Neural cell (in vitro differentiated cells): ENCODE measurements around the gene PRLH.

Source experiments
- TAF1 ChIP-seq: IDR thresholded peaks from 2 replicates; pipeline ENCODE4 v1.6.1; 2012; ENCODE audit warnings: low read depth
- TF ChIP-seq, protein P1 (sequence below): IDR thresholded peaks from 2 replicates; pipeline ENCODE4 v1.6.1; 2012; ENCODE audit warnings: borderline replicate concordance
- TF ChIP-seq, protein P2 (sequence below): fragments of 450-650 bp; IDR thresholded peaks from 2 replicates; pipeline ENCODE4 v1.5.1; 2014; ENCODE audit warnings: antibody characterized with exemption, mild to moderate bottlenecking, moderate library complexity; ENCODE audit not compliant: poor library complexity, severe bottlenecking

DNA sequence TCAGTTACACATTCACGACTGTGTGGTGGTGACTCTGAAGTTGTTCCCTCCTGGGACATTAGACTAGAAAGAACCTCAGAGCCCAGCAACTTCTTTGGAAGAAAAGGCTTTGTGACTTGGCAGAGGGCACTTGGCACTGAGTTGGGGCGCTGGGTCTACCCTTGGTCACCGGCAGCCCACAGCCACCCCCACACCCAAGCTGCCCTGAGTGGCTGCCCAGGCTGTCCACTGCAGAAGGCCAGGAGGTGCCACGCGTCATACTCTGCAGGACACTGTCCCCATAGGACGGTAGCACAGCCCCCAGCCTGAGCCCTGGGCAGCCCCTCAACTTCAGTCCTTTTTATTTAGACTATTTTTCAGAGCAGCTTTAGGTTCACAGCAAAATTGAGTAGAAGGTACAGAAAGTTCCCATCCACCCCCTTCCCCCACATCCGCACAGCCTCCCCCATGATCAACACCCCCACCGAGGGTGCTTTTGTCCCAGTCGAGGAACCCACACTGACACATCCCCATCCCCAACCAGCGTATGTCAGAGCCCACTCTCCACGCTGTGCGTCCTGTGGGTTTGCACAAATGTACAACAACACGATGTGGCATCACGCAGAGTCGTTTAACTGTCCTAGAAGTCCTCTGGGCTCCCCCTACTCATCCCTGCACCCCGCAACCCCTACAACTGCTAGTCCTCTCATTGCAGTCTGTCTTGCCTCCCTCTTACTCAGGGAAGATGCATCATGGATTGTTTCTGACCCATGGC is 1.1 kb downstream of the PRLH start:
- TF ChIP-seq, protein P1, sequence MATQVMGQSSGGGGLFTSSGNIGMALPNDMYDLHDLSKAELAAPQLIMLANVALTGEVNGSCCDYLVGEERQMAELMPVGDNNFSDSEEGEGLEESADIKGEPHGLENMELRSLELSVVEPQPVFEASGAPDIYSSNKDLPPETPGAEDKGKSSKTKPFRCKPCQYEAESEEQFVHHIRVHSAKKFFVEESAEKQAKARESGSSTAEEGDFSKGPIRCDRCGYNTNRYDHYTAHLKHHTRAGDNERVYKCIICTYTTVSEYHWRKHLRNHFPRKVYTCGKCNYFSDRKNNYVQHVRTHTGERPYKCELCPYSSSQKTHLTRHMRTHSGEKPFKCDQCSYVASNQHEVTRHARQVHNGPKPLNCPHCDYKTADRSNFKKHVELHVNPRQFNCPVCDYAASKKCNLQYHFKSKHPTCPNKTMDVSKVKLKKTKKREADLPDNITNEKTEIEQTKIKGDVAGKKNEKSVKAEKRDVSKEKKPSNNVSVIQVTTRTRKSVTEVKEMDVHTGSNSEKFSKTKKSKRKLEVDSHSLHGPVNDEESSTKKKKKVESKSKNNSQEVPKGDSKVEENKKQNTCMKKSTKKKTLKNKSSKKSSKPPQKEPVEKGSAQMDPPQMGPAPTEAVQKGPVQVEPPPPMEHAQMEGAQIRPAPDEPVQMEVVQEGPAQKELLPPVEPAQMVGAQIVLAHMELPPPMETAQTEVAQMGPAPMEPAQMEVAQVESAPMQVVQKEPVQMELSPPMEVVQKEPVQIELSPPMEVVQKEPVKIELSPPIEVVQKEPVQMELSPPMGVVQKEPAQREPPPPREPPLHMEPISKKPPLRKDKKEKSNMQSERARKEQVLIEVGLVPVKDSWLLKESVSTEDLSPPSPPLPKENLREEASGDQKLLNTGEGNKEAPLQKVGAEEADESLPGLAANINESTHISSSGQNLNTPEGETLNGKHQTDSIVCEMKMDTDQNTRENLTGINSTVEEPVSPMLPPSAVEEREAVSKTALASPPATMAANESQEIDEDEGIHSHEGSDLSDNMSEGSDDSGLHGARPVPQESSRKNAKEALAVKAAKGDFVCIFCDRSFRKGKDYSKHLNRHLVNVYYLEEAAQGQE: no peak
- TF ChIP-seq, protein P2, sequence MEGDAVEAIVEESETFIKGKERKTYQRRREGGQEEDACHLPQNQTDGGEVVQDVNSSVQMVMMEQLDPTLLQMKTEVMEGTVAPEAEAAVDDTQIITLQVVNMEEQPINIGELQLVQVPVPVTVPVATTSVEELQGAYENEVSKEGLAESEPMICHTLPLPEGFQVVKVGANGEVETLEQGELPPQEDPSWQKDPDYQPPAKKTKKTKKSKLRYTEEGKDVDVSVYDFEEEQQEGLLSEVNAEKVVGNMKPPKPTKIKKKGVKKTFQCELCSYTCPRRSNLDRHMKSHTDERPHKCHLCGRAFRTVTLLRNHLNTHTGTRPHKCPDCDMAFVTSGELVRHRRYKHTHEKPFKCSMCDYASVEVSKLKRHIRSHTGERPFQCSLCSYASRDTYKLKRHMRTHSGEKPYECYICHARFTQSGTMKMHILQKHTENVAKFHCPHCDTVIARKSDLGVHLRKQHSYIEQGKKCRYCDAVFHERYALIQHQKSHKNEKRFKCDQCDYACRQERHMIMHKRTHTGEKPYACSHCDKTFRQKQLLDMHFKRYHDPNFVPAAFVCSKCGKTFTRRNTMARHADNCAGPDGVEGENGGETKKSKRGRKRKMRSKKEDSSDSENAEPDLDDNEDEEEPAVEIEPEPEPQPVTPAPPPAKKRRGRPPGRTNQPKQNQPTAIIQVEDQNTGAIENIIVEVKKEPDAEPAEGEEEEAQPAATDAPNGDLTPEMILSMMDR: no peak
- no peak for TF ChIP-seq TAF1
